SK-N-SH (cell line): ENCODE results near the gene ARHGAP23. TPM values are rescaled to one million over a fixed set of nuclear protein-coding genes. Genes with fewer than 3 reads are reported as not detected.

Experiments used
- CTCF ChIA-PET: fragments of 300-600, 350-600 bp; formaldehyde crosslinking; extraction: SDS; loops from one replicate; lab custom pipeline; 2021; lab: Yijun Ruan, JAX
- POLR2A ChIA-PET: fragments of 350-600 bp; sonication (Branson Sonifier 250); formaldehyde crosslinking; extraction: SDS; loops from one replicate; lab custom pipeline; 2020; ENCODE audit warnings: antibody characterized with exemption, inconsistent platforms; lab: Yijun Ruan, JAX
- DNase-seq: peaks from one replicate; pipeline ENCODE4 v3.0.0; 2012
- H2AFZ ChIP-seq: fragments of 200-600 bp; sonication (generic); 2 replicates; pipeline ENCODE4 v1.8.1; 2016; ENCODE audit warnings: antibody characterized with exemption, mild to moderate bottlenecking, low read depth
- H3F3A ChIP-seq: fragments of 200-600 bp; sonication (generic); replicated peaks from 2 replicates; pipeline ENCODE3; 2016; ENCODE audit warnings: antibody characterized with exemption, mild to moderate bottlenecking; ENCODE audit not compliant: insufficient read depth
- H3K27ac ChIP-seq, 2 experiments: fragments of 200-500 bp in 1 of 2; fragments of 200-600 bp in 1 of 2; sonication (Bioruptor generic) in 1 of 2; sonication (generic), shearing (Covaris generic) in 1 of 2; 2 replicates each; pipeline versions ENCODE4 v1.5.1 to v1.6.1; 2014 to 2016; ENCODE audit warnings: low read depth in 2 of 2, inconsistent platforms in 1 of 2, low read length in 1 of 2, mild to moderate bottlenecking in 1 of 2, mixed read lengths in 1 of 2
- H3K27me3 ChIP-seq: fragments of 200-600 bp; sonication (generic), shearing (Covaris generic); 2 replicates; pipeline ENCODE4 v1.6.1; 2016; ENCODE audit warnings: mixed run types; ENCODE audit not compliant: insufficient read depth
- H3K36me3 ChIP-seq, 2 experiments: fragments of 200-500 bp in 1 of 2; fragments of 200-600 bp in 1 of 2; sonication (Bioruptor generic) in 1 of 2; sonication (generic) in 1 of 2; replicated peaks in 1 of 2; 2 replicates each; pipeline versions ENCODE3 to v1.5.1; 2014 to 2016; ENCODE audit warnings: low read length in 1 of 2, mild to moderate bottlenecking in 1 of 2; ENCODE audit not compliant: insufficient read depth in 2 of 2, control insufficient read depth in 1 of 2
- H3K4me1 ChIP-seq, 2 experiments: fragments of 200-500 bp in 1 of 2; fragments of 200-600 bp in 1 of 2; sonication (Bioruptor generic) in 1 of 2; sonication (generic), shearing (Covaris generic) in 1 of 2; 2 replicates each; pipeline versions ENCODE4 v1.5.1 to v1.6.1; 2014 to 2016; ENCODE audit warnings: low read depth in 1 of 2, low read length in 1 of 2, mixed run types in 1 of 2; ENCODE audit not compliant: insufficient read depth in 2 of 2, control insufficient read depth in 1 of 2
- H3K4me2 ChIP-seq: fragments of 200-600 bp; sonication (generic), shearing (Covaris generic); 2 replicates; pipeline ENCODE4 v1.6.1; 2017; ENCODE audit warnings: mixed run types
- H3K4me3 ChIP-seq, 2 experiments: fragments of 200-500 bp in 1 of 2; fragments of 200-600 bp in 1 of 2; sonication (Bioruptor generic) in 1 of 2; sonication (generic), shearing (Covaris generic) in 1 of 2; 2 replicates each; pipeline versions ENCODE4 v1.5.1 to v1.8.1; 2014 to 2016; ENCODE audit warnings: low read depth in 2 of 2, inconsistent platforms in 1 of 2, low read length in 1 of 2, mild to moderate bottlenecking in 1 of 2, mixed read lengths in 1 of 2, moderate library complexity in 1 of 2
- H3K79me2 ChIP-seq: fragments of 200-600 bp; sonication (generic); 2 replicates; pipeline ENCODE4 v1.8.1; 2017; ENCODE audit warnings: mild to moderate bottlenecking; ENCODE audit not compliant: insufficient read depth
- H3K9ac ChIP-seq: fragments of 200-600 bp; sonication (generic); 2 replicates; pipeline ENCODE4 v1.6.1; 2017; ENCODE audit warnings: mixed run types
- H3K9me2 ChIP-seq: fragments of 200-600 bp; sonication (generic); 2 replicates; pipeline ENCODE4 v1.6.1; 2017; ENCODE audit warnings: mixed run types
- H3K9me3 ChIP-seq: fragments of 200-600 bp; sonication (generic); 2 replicates; pipeline ENCODE4 v1.6.1; 2017; ENCODE audit warnings: mixed run types, mild to moderate bottlenecking, moderate library complexity
- H4K20me1 ChIP-seq: fragments of 200-600 bp; sonication (generic); 2 replicates; pipeline ENCODE4 v1.6.1; 2017; ENCODE audit warnings: mild to moderate bottlenecking, mixed run types; ENCODE audit not compliant: insufficient read depth
- CHD2 ChIP-seq: fragments of 150-350 bp; IDR thresholded peaks from 2 replicates; pipeline ENCODE4 v1.6.1; 2018; ENCODE audit warnings: low read length; ENCODE audit not compliant: partially characterized antibody
- CTCF ChIP-seq: fragments of 200-600 bp; sonication (generic); IDR thresholded peaks from 2 replicates; pipeline ENCODE4 v1.6.1; 2017; ENCODE audit warnings: antibody characterized with exemption, mild to moderate bottlenecking, moderate library complexity
- FOSL2 ChIP-seq: IDR thresholded peaks from 2 replicates; pipeline ENCODE4 v1.4.0; 2012; ENCODE audit warnings: low read depth, mild to moderate bottlenecking, moderate library complexity, borderline replicate concordance
- GABPA ChIP-seq: IDR thresholded peaks from 2 replicates; pipeline ENCODE4 v1.4.0; 2012; ENCODE audit warnings: low read depth, mild to moderate bottlenecking
- JUND ChIP-seq: IDR thresholded peaks from 2 replicates; pipeline ENCODE4 v1.4.0; 2012
- MAX ChIP-seq: IDR thresholded peaks from 2 replicates; pipeline ENCODE4 v1.4.0; 2012; ENCODE audit warnings: low read depth
- MXI1 ChIP-seq: IDR thresholded peaks from 2 replicates; pipeline ENCODE4 v1.6.1; 2012; ENCODE audit warnings: mild to moderate bottlenecking, low read depth, low read length, improper control_type of control experiment
- NFIC ChIP-seq: IDR thresholded peaks from 2 replicates; pipeline ENCODE4 v1.4.0; 2012; ENCODE audit warnings: borderline replicate concordance
- PBX3 ChIP-seq: IDR thresholded peaks from 2 replicates; pipeline ENCODE4; 2012
- RCOR1 ChIP-seq: fragments of 150-350 bp; IDR thresholded peaks from 2 replicates; pipeline ENCODE4 v1.6.1; 2017; ENCODE audit warnings: antibody characterized with exemption, low read length
- SMC3 ChIP-seq: IDR thresholded peaks from 2 replicates; pipeline ENCODE4 v1.6.1; 2012; ENCODE audit warnings: low read depth, low read length, improper control_type of control experiment
- TEAD4 ChIP-seq: IDR thresholded peaks from 2 replicates; pipeline ENCODE4 v1.4.0; 2012; ENCODE audit warnings: mild to moderate bottlenecking, borderline replicate concordance; ENCODE audit not compliant: insufficient read depth
- USF1 ChIP-seq: IDR thresholded peaks from 2 replicates; pipeline ENCODE4 v1.4.0; 2012; ENCODE audit warnings: low read depth, borderline replicate concordance
- YY1 ChIP-seq: IDR thresholded peaks from 2 replicates; pipeline ENCODE4 v1.4.0; 2012; ENCODE audit warnings: low read depth, mild to moderate bottlenecking
- WGBS: methylation state at CpG from one replicate; pipeline ENCODE4 v1.1.6; 2017; ENCODE audit warnings: low lambda C conversion rate; 5-methylcytosine and 5-hydroxymethylcytosine counted together
- polyA plus RNA-seq, 3 experiments: library from polyadenylated mRNA; depleted of rRNA; stranded (reverse); fragments of >200 nt; gene quantifications; 2 replicates each; pipeline ENCODE4 v1.2.3, GENCODE V29; 2012
- TF ChIP-seq, protein P1 (sequence below): IDR thresholded peaks from 2 replicates; pipeline ENCODE4 v1.6.1; 2012; ENCODE audit warnings: mild to moderate bottlenecking, low read depth, low read length, moderate library complexity

Gene ARHGAP23
- polyA plus RNA-seq, 1 of the 3 experiments (the other 2 are of a cell fraction): 19.2 TPM

DNA sequence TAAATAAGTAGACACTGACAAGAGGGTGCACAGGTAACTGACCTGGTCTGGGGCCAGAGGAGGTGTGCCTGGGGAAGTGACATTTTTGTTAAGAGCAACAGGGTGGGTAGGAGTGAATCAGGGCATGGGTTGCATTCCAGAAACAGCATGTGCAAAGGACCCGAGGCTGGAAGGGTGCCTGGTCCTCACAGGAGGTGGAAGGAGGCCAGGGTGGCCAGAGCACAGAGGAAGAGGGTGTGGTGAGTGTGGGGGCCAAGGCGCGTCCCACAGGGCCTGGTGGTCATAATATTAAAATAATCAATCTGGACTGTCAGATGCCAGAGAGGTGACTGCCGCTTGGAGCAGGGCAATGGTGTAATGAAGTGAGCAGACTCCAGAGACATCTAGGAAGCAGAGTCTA lies 14.3 kb downstream of the ARHGAP23 start:
- CTCF ChIA-PET: interaction anchor here (0.6 to 12.8 kb wide), 11 partner anchors 8 to 225 kb away, joined by 3 to 146 read pairs (median 10); partner anchors contain the start of gene ARHGAP23

More for the DNA sequence above, 14.3 kb downstream of the ARHGAP23 start:
- H3K36me3 ChIP-seq: peaks cover 0 to 8% of the 10 kb centered on the region in 2 experiments
- peaks cover 68% of the 10 kb centered on the region for H4K20me1 ChIP-seq
- no peak overlapping the region for H3K27ac ChIP-seq
- no peak overlapping the region for H3K4me3 ChIP-seq
- H3K9me2 ChIP-seq: no peaks in the 10 kb centered on the region
- H2AFZ ChIP-seq: no peak overlapping the region
- H3K4me2 ChIP-seq: no peak overlapping the region
- no peak overlapping the region for H3K9ac ChIP-seq
- no peak for TF ChIP-seq TEAD4
- no peak for TF ChIP-seq JUND
- no peak for TF ChIP-seq CTCF
- TF ChIP-seq, protein P1, sequence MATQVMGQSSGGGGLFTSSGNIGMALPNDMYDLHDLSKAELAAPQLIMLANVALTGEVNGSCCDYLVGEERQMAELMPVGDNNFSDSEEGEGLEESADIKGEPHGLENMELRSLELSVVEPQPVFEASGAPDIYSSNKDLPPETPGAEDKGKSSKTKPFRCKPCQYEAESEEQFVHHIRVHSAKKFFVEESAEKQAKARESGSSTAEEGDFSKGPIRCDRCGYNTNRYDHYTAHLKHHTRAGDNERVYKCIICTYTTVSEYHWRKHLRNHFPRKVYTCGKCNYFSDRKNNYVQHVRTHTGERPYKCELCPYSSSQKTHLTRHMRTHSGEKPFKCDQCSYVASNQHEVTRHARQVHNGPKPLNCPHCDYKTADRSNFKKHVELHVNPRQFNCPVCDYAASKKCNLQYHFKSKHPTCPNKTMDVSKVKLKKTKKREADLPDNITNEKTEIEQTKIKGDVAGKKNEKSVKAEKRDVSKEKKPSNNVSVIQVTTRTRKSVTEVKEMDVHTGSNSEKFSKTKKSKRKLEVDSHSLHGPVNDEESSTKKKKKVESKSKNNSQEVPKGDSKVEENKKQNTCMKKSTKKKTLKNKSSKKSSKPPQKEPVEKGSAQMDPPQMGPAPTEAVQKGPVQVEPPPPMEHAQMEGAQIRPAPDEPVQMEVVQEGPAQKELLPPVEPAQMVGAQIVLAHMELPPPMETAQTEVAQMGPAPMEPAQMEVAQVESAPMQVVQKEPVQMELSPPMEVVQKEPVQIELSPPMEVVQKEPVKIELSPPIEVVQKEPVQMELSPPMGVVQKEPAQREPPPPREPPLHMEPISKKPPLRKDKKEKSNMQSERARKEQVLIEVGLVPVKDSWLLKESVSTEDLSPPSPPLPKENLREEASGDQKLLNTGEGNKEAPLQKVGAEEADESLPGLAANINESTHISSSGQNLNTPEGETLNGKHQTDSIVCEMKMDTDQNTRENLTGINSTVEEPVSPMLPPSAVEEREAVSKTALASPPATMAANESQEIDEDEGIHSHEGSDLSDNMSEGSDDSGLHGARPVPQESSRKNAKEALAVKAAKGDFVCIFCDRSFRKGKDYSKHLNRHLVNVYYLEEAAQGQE: no peak
- no peak for TF ChIP-seq NFIC
- no peak for TF ChIP-seq MAX
- TF ChIP-seq CHD2: no peak
- no peak for TF ChIP-seq USF1
- no peak for TF ChIP-seq MXI1
- TF ChIP-seq RCOR1: no peak
- TF ChIP-seq SMC3: no peak
- TF ChIP-seq PBX3: no peak
- no peak for TF ChIP-seq YY1
- TF ChIP-seq GABPA: no peak
- TF ChIP-seq FOSL2: no peak
- TF ChIP-seq, all 33 proteins: peak for 0
- Histone ChIP-seq H3K27me3 (no peaks in the 10 kb centered on the region), H3K9me3 (no peaks in the 10 kb centered on the region), H3K4me1 (peaks cover 0 to 17% of the 10 kb centered on the region in 2 experiments; a peak in 2 of 4 replicates), H3F3A (peaks cover 6% of the 10 kb centered on the region), H3K79me2 (peaks cover 86% of the 10 kb centered on the region)
- POLR2A ChIA-PET: no interaction called here
- DNase-seq: no peak
- WGBS: 72% methylated on average over 4 of the region's 4 CpGs
